OCI-LY3 (cell line): Measurements from ENCODE around the gene IAH1.

Experiments
- H2AFZ ChIP-seq: fragments of 200-600, 300-600 bp; shearing (Covaris generic); 2 replicates; pipeline ENCODE4 v1.6.0; 2014; ENCODE audit warnings: antibody characterized with exemption, low read depth, low read length
- H3K27ac ChIP-seq: fragments of 200-600, 300-600 bp; sonication (generic); 2 replicates; pipeline ENCODE4 v1.5.1; 2014; ENCODE audit warnings: mild to moderate bottlenecking, low read length, moderate library complexity, mixed read lengths
- H3K27me3 ChIP-seq: fragments of 200-600, 300-600 bp; sonication (generic); 2 replicates; pipeline ENCODE4 v1.6.1; 2014; ENCODE audit warnings: low read depth, low read length, mixed read lengths
- H3K36me3 ChIP-seq: fragments of 200-600, 300-600 bp; sonication (generic); replicated peaks from 2 replicates; pipeline ENCODE3; 2014; ENCODE audit warnings: low read depth, low read length, mixed read lengths
- H3K4me1 ChIP-seq: fragments of 300-600, 200-600 bp; sonication (generic); 2 replicates; pipeline ENCODE4 v1.6.1; 2014; ENCODE audit warnings: low read length, mixed read lengths
- H3K4me2 ChIP-seq: fragments of 200-600, 300-600 bp; sonication (generic); 2 replicates; pipeline ENCODE4 v1.6.1; 2014; ENCODE audit warnings: low read length, mixed read lengths
- H3K4me3 ChIP-seq: fragments of 300-600, 200-600 bp; sonication (generic); 2 replicates; pipeline ENCODE4 v1.5.1; 2014; ENCODE audit warnings: antibody characterized with exemption, mild to moderate bottlenecking, low read length, moderate library complexity
- H3K79me2 ChIP-seq: fragments of 300-600, 200-600 bp; shearing (Covaris generic); 2 replicates; pipeline ENCODE4 v1.6.1; 2014; ENCODE audit warnings: mild to moderate bottlenecking, low read length, mixed read lengths
- H3K9ac ChIP-seq: fragments of 300-600, 200-600 bp; shearing (Covaris generic); 2 replicates; pipeline ENCODE4 v1.6.0; 2014; ENCODE audit warnings: mild to moderate bottlenecking, low read length, moderate library complexity
- H3K9me3 ChIP-seq: fragments of 200-600, 300-600 bp; shearing (Covaris generic); 2 replicates; pipeline ENCODE4 v1.6.1; 2014; ENCODE audit warnings: low read length, mixed read lengths; ENCODE audit not compliant: insufficient read depth
- H4K20me1 ChIP-seq: fragments of 200-600, 300-600 bp; sonication (generic); 2 replicates; pipeline ENCODE4 v1.6.1; 2016; ENCODE audit warnings: low read length, mixed read lengths; ENCODE audit not compliant: insufficient read depth
- CTCF ChIP-seq: fragments of 200-600, 300-600 bp; sonication (generic); IDR thresholded peaks from 2 replicates; pipeline ENCODE4 v1.5.1; 2014; ENCODE audit warnings: antibody characterized with exemption, low read length, low read depth
- EZH2phosphoT487 ChIP-seq: fragments of 200-600 bp; shearing (Covaris generic); IDR thresholded peaks from 2 replicates; pipeline ENCODE4 v1.6.1; 2018; ENCODE audit warnings: antibody characterized with exemption, mixed run types, low read depth

The IAH1 gene

GRCh38 chr2:9480157-9480556, 5.8 kb downstream of the IAH1 start:
- no peaks in the 10 kb centered on the region for H3K4me1 ChIP-seq
- H3K4me3 ChIP-seq: no peak overlapping the region
- H3K27me3 ChIP-seq: no peaks in the 10 kb centered on the region
- H4K20me1 ChIP-seq: no peaks in the 10 kb centered on the region
- no peaks in the 10 kb centered on the region for H3K9me3 ChIP-seq
- no peak overlapping the region for H2AFZ ChIP-seq
- no peak overlapping the region for H3K4me2 ChIP-seq
- H3K79me2 ChIP-seq: no peaks in the 10 kb centered on the region; the same call in 1 of the 2 replicates
- TF ChIP-seq CTCF (no peak), EZH2phosphoT487 (no peak)
- no peak overlapping the region for H3K27ac ChIP-seq
- peaks cover 43% of the 10 kb centered on the region for H3K36me3 ChIP-seq
- H3K9ac ChIP-seq: no peak overlapping the region

GRCh38 chr2:9483107-9483506, 8.8 kb downstream of the IAH1 start:
- no peak for TF ChIP-seq CTCF
- Histone ChIP-seq H3K4me2 (no peak overlapping the region), H3K4me3 (no peak overlapping the region), H3K4me1 (no peaks in the 10 kb centered on the region), H2AFZ (no peak overlapping the region), H3K27ac (no peak overlapping the region), H4K20me1 (no peaks in the 10 kb centered on the region), H3K36me3 (peaks cover 50% of the 10 kb centered on the region), H3K79me2 (no peaks in the 10 kb centered on the region), H3K9ac (no peak overlapping the region), H3K27me3 (no peaks in the 10 kb centered on the region), H3K9me3 (no peaks in the 10 kb centered on the region)

- Histone ChIP-seq H3K9ac (no peak overlapping the region), H3K79me2 (no peaks in the 10 kb centered on the region), H3K36me3 (peaks cover 59% of the 10 kb centered on the region), H3K27me3 (no peaks in the 10 kb centered on the region), H3K4me3 (no peak overlapping the region), H2AFZ (no peak overlapping the region), H3K4me1 (peaks cover 6% of the 10 kb centered on the region; the same call in 1 of the 2 replicates), H3K27ac (no peak overlapping the region), H4K20me1 (no peaks in the 10 kb centered on the region), H3K4me2 (no peak overlapping the region), H3K9me3 (no peaks in the 10 kb centered on the region)
- TF ChIP-seq EZH2phosphoT487: no peak
- TF ChIP-seq CTCF: no peak
These were observed 10.2 kb downstream of the IAH1 start for GRCh38 chr2:9484533-9484932.

- H4K20me1 ChIP-seq: peaks cover 17% of the 10 kb centered on the region
- no peaks in the 10 kb centered on the region for H3K9me3 ChIP-seq
- no peak overlapping the region for H3K4me3 ChIP-seq
- no peak overlapping the region for H3K27ac ChIP-seq
- no peak for TF ChIP-seq CTCF
- TF ChIP-seq EZH2phosphoT487: no peak
- no peak overlapping the region for H2AFZ ChIP-seq
- H3K27me3 ChIP-seq: no peaks in the 10 kb centered on the region
- no peaks in the 10 kb centered on the region for H3K79me2 ChIP-seq
- no peak overlapping the region for H3K4me2 ChIP-seq
- peaks cover 72% of the 10 kb centered on the region for H3K36me3 ChIP-seq
- H3K9ac ChIP-seq: no peak overlapping the region
- peaks cover 19% of the 10 kb centered on the region for H3K4me1 ChIP-seq
These were observed 14.5 kb downstream of the IAH1 start for GRCh38 chr2:9488583-9489547.
